RWPE2 (cell line): ENCODE data around the gene SH3TC2.

ENCODE experiments used
- ATAC-seq: fragments of 200-7000 bp; cut with Tn5 transposase; 3 replicates; pipeline ENCODE4 v1.9.1; 2021; ENCODE audit warnings: low read depth
- DNase-seq: peaks from one replicate; pipeline ENCODE4 v3.0.0-alpha.2; 2020; ENCODE audit warnings: low spot score
- H3K27ac ChIP-seq: fragments of 450-650 bp; 2 replicates; pipeline ENCODE4 v1.5.1; 2017; ENCODE audit warnings: mild to moderate bottlenecking; ENCODE audit not compliant: poor library complexity, severe bottlenecking
- H3K27me3 ChIP-seq: fragments of 250-450 bp; sonication (Bioruptor Pico); 2 replicates; pipeline ENCODE4 v1.5.1; 2021; ENCODE audit warnings: mild to moderate bottlenecking, moderate library complexity; ENCODE audit not compliant: insufficient read depth, poor library complexity, severe bottlenecking
- H3K36me3 ChIP-seq: fragments of 250-450 bp; sonication (Bioruptor Pico); 2 replicates; pipeline ENCODE4 v1.5.1; 2020; ENCODE audit warnings: low read depth, mild to moderate bottlenecking, moderate library complexity
- H3K4me1 ChIP-seq: fragments of 250-450 bp; sonication (Bioruptor Pico); 2 replicates; pipeline ENCODE4 v1.5.1; 2021; ENCODE audit warnings: mild to moderate bottlenecking, moderate library complexity; ENCODE audit not compliant: insufficient read depth, poor library complexity, severe bottlenecking
- H3K4me3 ChIP-seq: fragments of 250-450 bp; sonication (Bioruptor Pico); 2 replicates; pipeline ENCODE4 v1.5.1; 2021; ENCODE audit warnings: mild to moderate bottlenecking, moderate library complexity; ENCODE audit not compliant: severe bottlenecking
- H3K9me3 ChIP-seq: fragments of 250-450 bp; sonication (Bioruptor Pico); 2 replicates; pipeline ENCODE4 v1.5.1; 2021; ENCODE audit warnings: mild to moderate bottlenecking, moderate library complexity; ENCODE audit not compliant: severe bottlenecking
- TF ChIP-seq, protein P1 (sequence below): fragments of 450-650 bp; IDR thresholded peaks from one replicate; pipeline ENCODE4 v1.5.1; 2017; ENCODE audit warnings: mild to moderate bottlenecking, moderate library complexity; ENCODE audit not compliant: poor library complexity, severe bottlenecking

The SH3TC2 gene

DNA sequence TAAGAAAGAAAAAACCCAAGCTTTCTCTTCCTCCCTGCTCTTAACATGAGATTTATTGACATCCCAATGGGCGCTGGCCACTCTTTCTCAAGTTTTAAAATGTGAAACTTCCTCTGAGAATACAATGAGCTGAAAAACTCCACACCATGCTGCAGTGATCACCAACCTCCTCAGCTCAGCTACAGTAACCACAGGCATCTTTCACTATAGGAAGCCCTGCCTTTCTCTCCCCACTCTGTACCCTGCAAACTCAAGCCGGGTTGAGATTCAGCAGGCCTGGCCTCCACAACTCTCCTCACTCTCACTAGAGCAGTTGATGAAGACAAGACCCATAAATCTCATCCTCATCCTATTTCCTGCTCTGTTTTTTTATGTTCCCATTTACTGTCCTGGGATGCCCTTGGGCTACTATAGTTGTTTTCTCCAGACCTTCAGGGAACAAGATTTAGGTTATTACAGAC is 48.3 kb downstream of the SH3TC2 start:
- Histone ChIP-seq H3K4me1 (peaks cover 15% of the 10 kb centered on the region), H3K27me3 (no peaks in the 10 kb centered on the region), H3K36me3 (no peaks in the 10 kb centered on the region), H3K9me3 (no peaks in the 10 kb centered on the region), H3K27ac (no peak overlapping the region), H3K4me3 (no peak overlapping the region)
- ATAC-seq: no peak
- DNase-seq: no peak
- TF ChIP-seq, protein P1, sequence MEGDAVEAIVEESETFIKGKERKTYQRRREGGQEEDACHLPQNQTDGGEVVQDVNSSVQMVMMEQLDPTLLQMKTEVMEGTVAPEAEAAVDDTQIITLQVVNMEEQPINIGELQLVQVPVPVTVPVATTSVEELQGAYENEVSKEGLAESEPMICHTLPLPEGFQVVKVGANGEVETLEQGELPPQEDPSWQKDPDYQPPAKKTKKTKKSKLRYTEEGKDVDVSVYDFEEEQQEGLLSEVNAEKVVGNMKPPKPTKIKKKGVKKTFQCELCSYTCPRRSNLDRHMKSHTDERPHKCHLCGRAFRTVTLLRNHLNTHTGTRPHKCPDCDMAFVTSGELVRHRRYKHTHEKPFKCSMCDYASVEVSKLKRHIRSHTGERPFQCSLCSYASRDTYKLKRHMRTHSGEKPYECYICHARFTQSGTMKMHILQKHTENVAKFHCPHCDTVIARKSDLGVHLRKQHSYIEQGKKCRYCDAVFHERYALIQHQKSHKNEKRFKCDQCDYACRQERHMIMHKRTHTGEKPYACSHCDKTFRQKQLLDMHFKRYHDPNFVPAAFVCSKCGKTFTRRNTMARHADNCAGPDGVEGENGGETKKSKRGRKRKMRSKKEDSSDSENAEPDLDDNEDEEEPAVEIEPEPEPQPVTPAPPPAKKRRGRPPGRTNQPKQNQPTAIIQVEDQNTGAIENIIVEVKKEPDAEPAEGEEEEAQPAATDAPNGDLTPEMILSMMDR: no peak

DNA sequence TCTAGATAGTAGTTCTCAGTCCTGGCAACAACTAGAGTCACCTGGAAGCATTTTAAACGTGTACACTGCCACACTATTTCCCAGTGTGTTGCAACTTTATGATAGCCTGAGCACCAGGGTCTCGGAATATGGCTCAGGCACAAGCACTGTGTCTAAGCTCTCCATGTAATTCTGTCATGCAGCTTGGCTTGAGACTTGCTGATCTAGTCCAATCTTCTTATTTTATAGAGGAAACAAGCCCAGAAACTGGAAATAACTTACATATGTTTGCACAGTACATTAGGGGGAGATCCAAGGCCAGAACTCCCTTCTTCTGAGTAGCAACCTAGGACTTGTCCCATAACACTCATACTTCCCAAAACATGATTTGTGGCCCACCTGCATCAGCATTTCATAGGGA is 49.1 kb downstream of the SH3TC2 start:
- H3K4me1 ChIP-seq: peaks cover 15% of the 10 kb centered on the region
- DNase-seq (no peak), ATAC-seq (no peak)
- no peaks in the 10 kb centered on the region for H3K9me3 ChIP-seq
- TF ChIP-seq, protein P1: no peak
- H3K27me3 ChIP-seq: no peaks in the 10 kb centered on the region
- no peak overlapping the region for H3K4me3 ChIP-seq
- no peak overlapping the region for H3K27ac ChIP-seq
- H3K36me3 ChIP-seq: no peaks in the 10 kb centered on the region

DNA sequence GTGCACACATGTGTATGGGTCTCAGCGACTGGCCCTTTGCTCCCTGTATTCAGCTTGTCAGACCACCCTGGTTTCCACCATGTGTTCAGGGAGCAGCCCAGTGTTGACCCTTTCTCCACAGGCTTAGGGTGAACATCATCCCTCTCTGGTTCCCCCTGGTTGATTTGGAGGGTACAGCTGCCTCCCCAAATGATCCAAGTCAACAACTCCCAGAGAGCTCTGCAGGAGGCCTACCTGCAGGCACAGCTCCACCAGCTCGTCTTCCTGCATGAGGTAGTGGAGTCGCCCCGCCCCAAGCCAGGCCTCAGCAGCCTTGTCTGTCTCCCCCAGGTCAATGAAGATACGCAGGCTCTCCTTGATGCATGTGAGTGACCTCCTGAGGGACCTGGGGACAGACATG is 50.5 kb downstream of the SH3TC2 start:
- DNase-seq: no peak
- Histone ChIP-seq H3K36me3 (no peaks in the 10 kb centered on the region), H3K27ac (no peak overlapping the region), H3K4me1 (peaks cover 15% of the 10 kb centered on the region), H3K9me3 (no peaks in the 10 kb centered on the region), H3K4me3 (no peak overlapping the region), H3K27me3 (no peaks in the 10 kb centered on the region)
- no peak for ATAC-seq
- TF ChIP-seq, protein P1: no peak

DNA sequence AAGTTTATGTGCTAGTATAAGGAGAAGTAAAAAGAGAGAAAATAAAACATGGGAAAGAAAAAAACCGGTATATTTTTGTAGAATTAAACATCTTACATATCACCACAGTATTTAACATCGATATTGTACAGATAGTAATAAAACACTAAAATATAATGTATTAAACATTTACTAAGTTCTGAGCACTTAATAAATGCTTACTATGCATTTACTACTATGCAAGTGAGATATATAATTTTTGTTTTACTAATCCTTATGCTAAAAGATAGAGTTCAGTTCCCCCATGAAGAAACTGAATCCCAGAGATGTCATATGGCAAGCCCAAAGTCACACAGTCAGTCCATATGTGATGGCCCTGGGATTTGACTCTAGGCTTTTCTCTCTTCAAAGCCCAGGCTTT is 51.1 kb downstream of the SH3TC2 start:
- no peak for ATAC-seq
- H3K27me3 ChIP-seq: no peaks in the 10 kb centered on the region
- H3K4me3 ChIP-seq: no peak overlapping the region
- TF ChIP-seq, protein P1: no peak
- H3K36me3 ChIP-seq: no peaks in the 10 kb centered on the region
- no peaks in the 10 kb centered on the region for H3K9me3 ChIP-seq
- peak overlapping the region; percentile 48 for H3K27ac ChIP-seq
- DNase-seq: no peak
- peaks cover 15% of the 10 kb centered on the region for H3K4me1 ChIP-seq

DNA sequence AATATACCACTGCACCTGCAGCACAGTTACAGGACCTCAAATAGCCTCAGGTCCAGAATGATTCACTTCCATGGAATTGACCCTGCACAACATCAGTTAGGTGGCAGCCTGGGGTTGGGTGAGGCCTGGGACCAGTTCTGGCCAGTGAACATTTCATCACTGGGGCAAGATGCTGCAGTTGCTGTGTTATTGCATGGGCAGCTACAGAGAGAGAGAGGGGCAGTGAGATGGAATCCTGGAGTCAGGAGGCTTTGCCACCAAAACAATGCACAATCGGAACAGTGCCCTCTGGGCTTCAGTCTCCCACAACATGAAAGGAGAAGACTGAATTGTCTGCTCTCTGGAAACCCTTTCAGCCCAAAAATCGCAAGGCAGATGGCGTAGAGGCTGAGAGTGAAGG is 51.8 kb downstream of the SH3TC2 start:
- Histone ChIP-seq H3K4me3 (no peak overlapping the region), H3K9me3 (no peaks in the 10 kb centered on the region), H3K4me1 (peaks cover 15% of the 10 kb centered on the region), H3K36me3 (no peaks in the 10 kb centered on the region), H3K27ac (peak overlapping the region; percentile 48), H3K27me3 (no peaks in the 10 kb centered on the region)
- ATAC-seq (peak; percentile 96), DNase-seq (peak; percentile 94)
- TF ChIP-seq, protein P1: peak; percentile 22
